Esophagus squamous epithelium (tissue), 4 donors: ENCODE data around the gene DKK3.

ENCODE experiments used
- POLR2A ChIP-seq, 4 donors: fragments of 450-650 bp; IDR thresholded peaks; one replicate each; pipeline ENCODE4 v1.6.1; 2017; ENCODE audit warnings: antibody characterized with exemption in 4 of 4, mild to moderate bottlenecking in 4 of 4, moderate library complexity in 3 of 4
- TF ChIP-seq, protein P1 (sequence below), 6 experiments: fragments of 450-650 bp in 4 of 6; fragments of 200-600 bp in 2 of 6; sonication (generic) in 2 of 6; IDR thresholded peaks; one replicate each; pipeline ENCODE4 v1.5.1; 2016 to 2019; ENCODE audit warnings: antibody characterized with exemption in 6 of 6, mild to moderate bottlenecking in 4 of 6, moderate library complexity in 4 of 6

- TF ChIP-seq POLR2A (IDR thresholded peaks at IDR 0.05), result no peak
- TF ChIP-seq, protein P1, sequence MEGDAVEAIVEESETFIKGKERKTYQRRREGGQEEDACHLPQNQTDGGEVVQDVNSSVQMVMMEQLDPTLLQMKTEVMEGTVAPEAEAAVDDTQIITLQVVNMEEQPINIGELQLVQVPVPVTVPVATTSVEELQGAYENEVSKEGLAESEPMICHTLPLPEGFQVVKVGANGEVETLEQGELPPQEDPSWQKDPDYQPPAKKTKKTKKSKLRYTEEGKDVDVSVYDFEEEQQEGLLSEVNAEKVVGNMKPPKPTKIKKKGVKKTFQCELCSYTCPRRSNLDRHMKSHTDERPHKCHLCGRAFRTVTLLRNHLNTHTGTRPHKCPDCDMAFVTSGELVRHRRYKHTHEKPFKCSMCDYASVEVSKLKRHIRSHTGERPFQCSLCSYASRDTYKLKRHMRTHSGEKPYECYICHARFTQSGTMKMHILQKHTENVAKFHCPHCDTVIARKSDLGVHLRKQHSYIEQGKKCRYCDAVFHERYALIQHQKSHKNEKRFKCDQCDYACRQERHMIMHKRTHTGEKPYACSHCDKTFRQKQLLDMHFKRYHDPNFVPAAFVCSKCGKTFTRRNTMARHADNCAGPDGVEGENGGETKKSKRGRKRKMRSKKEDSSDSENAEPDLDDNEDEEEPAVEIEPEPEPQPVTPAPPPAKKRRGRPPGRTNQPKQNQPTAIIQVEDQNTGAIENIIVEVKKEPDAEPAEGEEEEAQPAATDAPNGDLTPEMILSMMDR (IDR thresholded peaks at IDR 0.05), result no peak
These were observed 27.1 kb downstream of the DKK3 start for GRCh38 chr11:11981364-11981763.
